NCI-H460 (cell line): ENCODE measurements around the gene NPC1. TPM values are rescaled to one million over a fixed set of nuclear protein-coding genes. Genes with fewer than 3 reads are reported as not detected.
"Not testable (repeated sequence)": the region's sequence is repeated elsewhere in the genome, so short reads cannot be mapped to it uniquely, and the experiment has no call there.

ENCODE experiments used
- DNase-seq: peaks from one replicate; pipeline ENCODE4 v3.0.0-alpha.2; 2016; ENCODE audit warnings: low read depth; ENCODE audit errors: extremely low read depth
- total RNA-seq: library from RNA; depleted of rRNA; stranded (reverse); fragments of >200 nt; shearing (Covaris generic); gene quantifications from 2 replicates; pipeline ENCODE4 v1.2.3, GENCODE V29; 2014

Gene NPC1
- total RNA-seq, 1 experiment from 2014 or later = 36.0 TPM

DNA sequence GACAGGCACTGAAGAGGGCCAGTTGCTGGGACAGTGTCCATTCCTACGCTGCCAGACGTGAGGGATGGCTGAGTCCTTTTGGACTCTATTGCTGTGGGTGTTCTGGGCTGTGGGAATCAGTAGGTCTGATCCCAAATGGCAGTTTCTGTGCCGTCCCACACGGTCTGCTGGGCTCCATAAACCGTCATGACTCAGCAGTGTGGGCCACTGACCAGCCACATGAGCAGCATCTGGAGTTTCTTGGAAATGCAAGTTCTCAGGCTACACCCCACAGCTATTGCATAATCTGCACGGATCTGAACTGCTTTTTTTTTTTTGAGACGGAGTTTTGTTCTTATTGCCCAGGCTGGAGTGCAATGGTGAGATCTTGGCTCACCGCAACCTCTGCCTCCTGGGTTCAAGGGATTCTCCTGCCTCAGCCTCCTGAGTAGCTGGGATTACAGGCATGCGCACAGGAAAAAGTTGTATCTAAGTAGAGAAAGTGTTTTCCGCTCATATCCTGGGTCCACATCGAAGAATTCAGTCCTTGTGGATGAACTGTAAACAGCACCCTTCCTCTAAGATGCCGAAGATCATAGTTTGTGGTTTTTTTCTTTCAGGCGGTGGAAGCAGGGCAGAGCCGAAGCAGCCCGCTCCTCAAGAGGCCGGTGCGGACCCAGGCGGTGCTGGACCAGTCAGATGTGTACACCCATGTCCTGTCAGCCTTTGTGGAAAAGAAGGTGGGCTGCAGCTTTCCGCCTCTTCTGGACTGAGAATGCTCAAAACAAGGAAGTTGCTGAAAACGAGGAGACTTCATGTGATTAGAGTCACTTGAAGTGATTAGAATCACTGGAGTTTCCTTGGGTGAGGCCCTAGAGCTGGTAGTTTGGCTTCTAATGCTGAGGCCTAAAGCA lies 57.5 kb downstream of the NPC1 start:
- DNase-seq = no peak

DNA sequence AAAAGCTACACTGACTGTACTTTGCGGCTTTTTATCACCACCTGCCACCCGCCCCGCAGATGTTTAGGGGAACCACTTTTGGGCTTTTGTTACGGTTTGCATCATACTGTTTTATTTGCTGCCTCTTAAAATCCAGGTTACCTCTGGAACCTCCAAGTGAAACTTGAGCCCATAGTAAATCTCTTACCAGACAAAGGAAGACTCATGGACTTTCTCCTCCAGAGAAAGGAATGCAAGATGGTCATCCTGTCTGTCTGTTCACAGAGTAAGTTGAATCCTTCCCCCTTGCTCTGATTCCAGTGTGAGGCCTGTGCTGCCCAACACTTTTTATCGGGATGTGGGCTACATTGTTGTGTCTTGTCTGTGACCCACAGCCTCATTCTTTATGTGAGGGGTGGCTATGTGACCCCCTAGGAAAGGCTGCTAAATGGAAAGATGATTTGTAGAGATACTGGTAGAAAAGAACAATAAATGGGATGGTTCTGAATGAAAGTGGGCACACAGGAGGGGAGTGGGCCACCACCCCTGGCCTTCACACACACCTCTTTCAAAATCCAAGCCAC lies 59.7 kb downstream of the NPC1 start:
- DNase-seq = no peak

DNA sequence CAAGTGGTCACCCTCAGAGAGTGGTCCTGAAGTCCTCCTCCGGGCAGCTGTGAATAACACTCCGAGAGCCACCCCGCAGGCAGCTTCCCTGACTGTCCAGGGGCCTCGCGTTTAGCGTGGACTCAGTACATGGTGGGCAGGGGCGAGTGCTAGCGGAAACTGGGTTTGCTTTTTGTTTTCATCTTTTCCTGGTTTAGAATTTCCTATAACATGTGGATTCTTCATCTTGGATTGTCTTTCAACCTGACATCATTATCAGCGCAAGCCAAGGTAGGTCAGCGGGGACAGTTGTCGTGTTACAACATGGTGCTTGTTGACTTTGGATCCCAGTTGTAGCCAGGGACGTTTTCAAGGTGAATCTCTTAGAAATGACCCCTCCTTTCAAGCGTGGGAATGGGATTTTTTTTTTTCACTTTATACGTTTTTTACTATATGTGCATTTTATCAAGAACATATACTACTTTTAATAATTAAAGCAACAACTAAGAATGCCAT lies 62.0 kb downstream of the NPC1 start:
- DNase-seq = no peak

DNA sequence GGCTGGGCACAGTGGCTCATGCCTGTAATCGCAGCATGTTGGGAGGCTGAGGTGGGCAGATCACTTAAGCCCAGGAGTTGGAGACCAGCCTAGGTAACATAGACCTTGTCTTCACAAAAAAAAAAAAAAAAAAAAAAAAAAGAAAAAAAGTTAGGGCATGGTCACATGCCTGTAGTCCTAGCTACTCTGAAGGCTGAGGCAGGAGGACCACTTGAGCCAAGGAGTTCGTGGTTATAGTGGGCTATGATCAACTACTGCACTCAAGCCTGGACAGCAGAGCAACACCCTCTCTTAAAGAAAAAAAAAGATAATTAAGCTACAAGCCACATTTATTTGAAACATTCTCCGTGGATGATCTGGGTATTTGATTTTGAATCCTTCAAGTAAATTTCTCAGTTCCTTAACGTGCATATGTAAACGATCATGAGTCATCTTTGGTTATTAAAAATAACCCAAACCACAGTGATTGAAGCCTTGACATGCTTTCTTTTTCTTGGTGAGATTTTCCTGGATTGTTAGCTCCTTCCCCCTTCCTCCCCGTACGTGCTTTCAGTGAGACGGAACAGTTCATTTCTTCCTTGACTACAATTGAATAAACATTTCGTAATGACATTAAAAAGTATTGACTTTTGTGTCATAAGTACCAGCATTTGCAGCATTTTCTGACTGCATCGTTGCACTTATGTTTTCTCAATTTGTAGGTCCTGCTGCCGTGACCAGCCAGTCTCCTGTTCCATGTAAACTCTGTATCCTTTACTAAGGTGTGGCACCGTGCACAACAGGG lies 62.7 kb downstream of the NPC1 start:
- no peak for DNase-seq

DNA sequence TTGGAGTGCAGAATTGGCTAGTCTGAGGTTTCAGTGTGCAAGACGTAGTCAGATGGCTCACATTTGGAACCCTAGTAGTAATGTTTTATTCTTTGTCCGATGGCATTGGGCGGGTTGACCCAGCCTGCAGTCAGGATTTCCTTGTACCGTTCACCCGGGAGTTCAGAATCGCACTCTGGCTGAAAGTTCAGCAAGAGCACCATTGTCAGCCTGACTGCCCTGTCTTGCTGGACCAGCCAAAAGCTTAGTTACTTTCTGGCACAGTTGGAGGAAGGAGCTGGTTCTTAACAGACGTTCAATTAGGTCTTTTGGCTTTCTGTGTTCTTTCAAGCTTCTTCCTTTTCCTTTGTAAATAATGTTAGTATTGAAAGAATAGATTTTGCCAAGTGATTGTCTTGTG lies 64.4 kb downstream of the NPC1 start:
- DNase-seq = no peak

DNA sequence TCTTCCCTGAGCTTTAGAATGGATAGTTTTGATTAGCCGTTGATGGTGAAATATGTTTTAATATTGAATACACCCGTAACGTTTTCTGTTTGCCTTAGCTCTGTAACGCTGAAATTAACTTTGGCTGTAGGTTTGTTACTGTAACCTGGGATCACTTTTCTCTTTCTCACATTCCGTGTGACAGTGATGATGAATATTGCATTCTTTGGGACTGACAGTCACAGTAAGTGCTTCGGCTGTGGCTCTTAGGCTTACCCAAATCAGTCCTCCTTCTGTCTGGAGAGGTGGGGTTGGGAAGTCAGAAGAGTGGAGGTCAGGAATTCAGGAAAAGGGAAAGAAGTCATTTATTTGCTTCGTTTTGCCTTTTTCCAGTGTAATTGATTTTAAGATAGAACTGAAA lies 65.0 kb downstream of the NPC1 start:
- DNase-seq = no peak

DNA sequence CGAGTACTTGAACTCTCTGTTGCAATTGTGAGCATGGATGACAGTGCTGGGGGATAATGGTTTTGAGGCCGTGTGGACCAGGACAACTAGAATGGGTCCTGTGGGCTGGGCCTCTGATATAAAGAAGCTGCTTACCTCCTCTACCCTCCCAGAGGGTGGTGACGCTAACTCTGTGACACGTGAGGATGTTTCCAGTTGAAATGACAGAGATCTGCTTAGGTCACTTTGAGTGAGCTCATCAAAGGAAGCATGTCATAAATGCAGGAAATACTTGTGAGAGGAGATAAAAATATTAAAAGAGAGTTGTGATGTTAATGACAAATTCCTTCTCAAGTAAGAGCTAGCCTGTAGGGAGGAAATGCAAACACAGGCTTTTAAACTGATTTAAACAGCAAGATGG lies 66.6 kb downstream of the NPC1 start:
- no peak for DNase-seq

DNA sequence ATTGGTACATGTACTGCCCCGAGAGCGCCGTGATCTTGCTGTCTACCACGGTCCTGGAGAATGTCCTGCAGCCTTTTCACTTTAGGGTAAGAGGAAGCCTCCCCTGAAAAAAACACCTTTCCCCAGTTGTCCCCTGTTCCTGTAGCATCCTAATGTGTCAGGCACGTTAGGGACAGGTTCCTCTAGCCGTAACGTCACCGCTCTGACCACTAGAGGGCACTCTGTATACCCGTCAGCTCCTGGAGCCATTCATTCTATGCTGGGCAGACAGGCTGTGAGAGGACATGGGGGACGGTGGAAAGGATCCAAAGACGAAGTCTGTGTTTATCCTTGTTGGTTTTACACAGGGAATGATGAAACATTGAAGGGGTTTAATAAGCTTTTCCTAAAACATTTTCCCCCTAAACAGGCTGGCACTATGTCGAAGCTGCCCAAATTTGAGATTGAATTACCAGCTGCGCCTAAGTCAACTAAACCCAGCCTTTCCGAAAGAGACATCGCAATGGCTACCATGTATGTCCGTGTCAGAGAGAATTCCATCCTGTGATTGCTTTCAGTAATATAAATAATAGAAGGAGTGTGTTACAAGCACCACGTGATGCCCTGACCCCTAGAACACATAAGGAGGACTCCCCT lies 70.3 kb downstream of the NPC1 start:
- peak; percentile 65 for DNase-seq

DNA sequence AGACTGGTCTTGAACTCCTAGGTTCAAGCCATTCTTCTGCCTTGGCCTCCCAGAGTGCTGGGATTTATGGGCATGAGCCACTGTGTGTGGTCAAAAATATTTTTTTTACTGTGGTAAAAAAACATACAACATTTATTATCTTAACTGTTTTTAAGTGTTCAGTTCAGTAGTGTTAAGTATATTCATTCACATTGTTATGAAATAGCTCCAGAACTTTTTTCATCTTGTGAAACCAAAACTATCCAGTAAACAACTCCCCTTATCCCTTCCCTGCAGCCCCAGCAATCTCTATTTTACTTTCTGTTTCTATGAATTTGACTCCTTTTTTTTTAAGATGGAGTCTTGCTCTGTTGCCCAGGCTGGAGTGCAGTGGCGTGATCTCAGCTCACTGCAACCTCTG lies 73.7 kb downstream of the NPC1 start:
- DNase-seq = no peak

DNA sequence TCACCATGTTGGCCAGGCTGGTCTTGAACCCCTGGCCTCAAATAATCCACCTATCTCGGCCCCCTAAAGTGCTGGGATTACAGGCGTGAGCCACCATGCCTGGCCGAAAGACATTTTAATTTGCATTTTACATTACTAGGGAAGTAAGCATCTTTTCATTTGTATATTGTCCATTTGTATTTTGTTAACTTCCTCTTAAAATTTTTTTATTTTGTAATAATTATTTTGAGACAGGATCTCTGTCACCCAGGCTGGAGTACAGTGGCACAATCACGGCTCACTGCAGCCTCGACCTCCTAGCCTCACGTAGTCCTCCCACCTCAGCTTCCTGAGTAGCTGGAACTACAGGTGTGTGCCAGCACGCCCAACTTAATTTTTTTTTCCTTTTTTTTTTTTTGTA lies 74.1 kb downstream of the NPC1 start:
- DNase-seq = not testable (repeated sequence)

DNA sequence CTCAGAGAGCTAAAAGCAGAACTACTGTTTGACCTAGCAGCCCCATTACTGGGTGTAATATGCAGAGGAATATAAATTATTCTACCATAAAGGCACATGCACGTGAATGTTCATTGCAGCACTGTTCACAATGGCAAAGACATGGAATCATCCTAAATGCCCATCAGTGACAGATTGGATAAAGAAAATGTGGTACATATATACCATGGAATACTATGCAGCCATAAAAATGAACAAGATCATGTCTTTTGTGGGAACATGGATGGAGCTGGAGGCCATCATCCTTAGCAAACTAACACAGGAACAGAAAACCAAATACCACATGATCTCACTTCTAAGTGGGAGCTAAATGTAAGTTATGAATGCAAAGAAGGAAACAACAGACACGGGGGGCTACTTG lies 75.4 kb downstream of the NPC1 start:
- DNase-seq = not testable (repeated sequence)

DNA sequence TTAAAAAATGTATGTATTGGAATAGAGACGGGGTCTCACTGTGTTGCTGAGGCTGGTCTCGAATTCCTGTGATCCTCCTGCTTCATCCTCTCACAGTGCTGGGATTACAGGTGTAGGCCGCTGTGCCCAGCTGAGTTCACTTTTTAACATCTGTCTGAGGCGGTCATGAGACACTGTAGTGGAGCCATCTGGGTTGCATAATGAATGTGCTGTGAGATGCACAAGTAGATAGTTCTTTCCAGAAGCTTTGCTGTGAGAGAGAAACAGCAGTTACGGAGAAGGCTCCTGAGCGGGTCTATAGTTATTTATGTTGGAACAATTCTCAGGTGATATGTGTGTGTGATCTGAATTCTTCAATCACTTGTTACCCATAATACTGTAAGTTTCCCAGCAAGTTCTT lies 79.9 kb downstream of the NPC1 start:
- no peak for DNase-seq

DNA sequence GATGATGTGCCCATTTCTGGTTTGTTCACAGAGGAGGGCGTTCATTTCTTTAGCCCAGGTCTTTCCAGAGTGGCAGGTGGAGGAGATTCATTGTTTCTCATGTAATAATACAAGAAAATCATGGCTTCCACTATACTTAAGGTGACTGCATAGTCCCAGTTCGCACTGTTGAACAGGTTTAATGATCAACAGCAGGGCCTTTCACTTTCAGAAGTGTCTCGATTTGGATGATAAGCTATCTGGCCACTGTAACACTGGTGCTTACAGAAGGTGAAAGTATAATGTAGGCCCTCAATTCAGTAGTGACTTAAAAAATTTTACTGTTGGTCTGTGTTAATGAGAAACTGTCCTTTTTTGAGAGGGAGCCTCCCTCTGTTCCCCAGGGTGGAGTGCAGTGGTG lies 81.6 kb downstream of the NPC1 start:
- DNase-seq = no peak

DNA sequence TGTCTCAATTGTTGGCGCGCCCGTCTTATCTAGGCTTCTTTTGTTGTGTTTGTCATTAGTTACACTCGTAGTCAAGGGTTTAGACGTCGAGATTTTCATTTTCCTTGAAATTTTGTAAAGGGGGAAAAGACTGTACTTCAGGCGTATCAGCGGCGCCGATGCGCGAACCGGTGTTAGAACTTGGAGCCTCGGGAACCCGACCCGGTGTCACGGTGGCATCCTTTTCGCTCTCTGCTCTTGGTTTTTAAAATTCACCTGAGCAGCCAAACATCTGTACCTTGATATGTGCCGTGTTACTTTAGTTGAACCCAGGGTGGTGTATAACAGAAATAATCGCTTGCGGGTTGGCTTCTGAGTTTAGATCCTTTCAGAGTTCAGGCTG lies 82.4 kb downstream of the NPC1 start:
- no peak for DNase-seq

DNA sequence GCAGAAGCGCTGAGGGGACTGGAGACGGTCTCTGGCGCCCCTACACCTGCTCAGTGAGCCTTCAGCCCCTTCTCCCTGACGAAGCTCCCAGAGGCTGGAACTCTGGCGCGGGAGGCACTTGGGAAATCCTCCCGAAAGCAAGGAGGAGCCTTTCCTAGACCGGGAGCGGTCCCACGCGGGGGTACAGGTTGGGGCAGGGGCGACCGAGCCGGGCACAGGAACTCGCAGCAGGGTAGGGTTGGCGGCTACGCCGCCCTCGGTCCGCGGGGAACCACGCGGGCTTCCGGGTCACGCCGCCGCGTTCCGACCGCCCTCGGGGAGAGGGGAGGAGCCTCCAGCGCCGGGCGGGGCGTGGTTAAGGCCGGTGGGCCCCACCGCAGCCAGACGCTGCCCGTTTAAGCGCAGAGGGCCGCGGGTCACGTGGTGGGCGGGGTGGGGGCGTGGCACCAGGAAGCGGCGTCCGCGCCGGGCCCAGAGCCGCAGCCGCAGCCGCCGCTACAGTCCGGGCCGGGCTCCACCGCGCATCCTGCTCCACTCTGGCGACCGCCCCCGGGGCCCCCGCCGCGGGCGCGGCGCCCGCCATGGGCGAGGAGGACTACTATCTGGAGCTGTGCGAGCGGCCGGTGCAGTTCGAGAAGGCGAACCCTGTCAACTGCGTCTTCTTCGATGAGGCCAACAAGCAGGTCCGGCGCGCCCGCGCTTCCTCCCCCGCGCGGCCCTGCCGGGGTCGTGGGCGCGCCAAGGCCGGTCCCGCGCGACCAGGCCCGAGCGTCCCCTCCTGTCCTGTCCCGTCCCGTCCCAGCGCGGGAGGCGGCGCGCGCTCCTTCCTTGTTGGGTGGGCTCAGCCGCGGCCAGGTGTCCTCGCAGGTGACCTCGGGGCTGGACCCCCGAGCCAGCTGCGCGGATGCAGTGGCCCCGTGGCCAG lies 83.0 kb downstream of the NPC1 start, which contains the start of gene RMC1:
TSS of gene RMC1 (plus strand) at position 474 of the 925 bp plus-strand sequence. CDS start at position 582, 108 bp downstream.
- peak; percentile 83 for DNase-seq

DNA sequence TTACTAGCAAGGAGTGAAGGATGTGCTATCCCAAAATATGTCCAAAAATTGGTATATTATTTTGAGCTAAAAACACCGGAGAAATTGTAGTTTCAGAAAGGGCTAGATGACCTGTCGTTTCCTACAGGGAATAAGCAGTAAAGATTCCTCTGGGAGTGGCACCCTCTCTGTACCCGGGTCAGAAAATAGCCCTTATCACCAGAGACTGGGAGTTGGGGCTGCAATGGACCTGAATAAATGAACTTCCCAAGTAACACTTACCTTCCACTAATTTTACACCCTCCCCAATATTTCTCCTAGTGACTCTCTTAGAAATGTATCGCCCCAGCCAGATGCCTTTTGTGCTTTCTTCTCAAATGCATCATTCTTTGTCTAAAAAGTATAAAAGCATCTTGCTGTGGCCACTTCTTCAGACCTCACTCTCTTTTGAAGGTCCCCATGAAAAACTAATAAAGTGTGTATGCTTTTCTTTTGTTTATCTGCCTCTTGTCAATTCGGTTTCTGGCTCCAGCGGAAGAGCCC lies 83.7 kb downstream of the NPC1 start:
- no peak for DNase-seq

DNA sequence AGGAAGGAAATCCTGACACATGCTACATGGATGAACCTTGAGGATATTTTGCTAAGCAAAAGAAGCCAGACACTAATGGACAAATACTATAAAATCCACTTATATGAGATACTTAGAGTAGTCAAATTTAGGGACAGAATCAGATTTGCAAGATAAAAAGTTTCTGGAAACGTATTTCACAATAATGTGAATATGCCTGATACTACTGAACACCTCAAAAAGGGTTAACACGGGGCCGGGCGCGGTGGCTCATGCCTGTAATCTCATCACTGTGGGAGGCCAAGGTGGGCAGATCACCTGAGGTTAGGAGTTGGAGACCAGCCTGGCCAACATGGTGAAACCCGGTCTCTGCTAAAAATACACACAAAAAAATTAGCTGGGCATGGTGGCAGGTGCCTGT lies 84.7 kb downstream of the NPC1 start:
- no peak for DNase-seq

DNA sequence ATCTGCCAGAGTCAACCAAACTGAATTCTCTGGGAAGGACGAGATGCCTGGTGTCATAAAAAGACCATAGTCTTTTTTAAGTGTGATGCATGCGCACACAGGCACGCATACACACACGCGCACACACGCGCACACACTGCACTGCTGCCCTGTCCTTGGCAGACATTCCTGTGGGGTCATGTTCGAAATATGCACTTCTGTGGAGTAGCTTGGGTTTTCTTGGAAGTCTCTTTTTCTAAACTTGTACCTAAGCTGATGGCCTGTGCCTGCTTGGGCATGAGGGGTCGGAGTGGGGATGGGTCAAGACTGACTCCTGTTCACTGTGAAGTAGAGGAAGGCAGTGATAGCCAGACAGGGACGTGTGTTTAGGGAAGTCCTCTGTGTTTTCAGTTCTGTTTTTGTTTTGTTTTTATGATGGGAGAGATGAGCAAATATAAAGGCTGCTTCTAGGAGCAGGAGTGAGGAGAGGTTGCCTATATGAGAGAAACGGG lies 87.0 kb downstream of the NPC1 start:
- no peak for DNase-seq

DNA sequence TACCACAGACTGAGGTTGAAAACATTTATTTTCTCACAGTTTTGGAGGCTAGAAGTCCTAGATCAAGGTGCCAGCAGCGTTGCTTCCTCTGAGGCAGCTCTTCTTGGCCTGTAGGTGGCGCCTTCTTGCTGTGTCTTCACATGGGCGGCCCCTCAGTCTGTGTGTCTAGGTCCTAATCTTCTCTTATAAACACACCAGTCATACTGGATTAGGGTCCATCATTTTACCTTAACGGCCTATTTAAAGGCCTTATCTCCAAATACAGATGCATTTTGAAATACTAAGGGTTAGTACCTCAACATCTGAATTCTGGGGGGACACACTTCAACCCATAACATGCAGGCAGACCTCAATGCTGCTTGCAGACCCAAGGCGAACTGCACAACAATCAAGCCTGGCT lies 87.4 kb downstream of the NPC1 start:
- peak; percentile 54 for DNase-seq
